Left forelimb (tissue), 1 donor: ENCODE results near the gene PLD4.
A peak's percentile ranks its signal among the peaks of the same experiment; 100 is the strongest.

Source experiments
- DNase-seq: peaks from one replicate; pipeline ENCODE4 v3.0.0-alpha.2; 2018; ENCODE audit warnings: low spot score

PLD4 gene

GRCh38 chr14:104955396-104955770 lies 30.7 kb downstream of the PLD4 start:
- DNase-seq: no peak

- DNase-seq: no peak
These were observed 31.7 kb downstream of the PLD4 start for GRCh38 chr14:104956290-104956890.

GRCh38 chr14:104957146-104958113 lies 32.8 kb downstream of the PLD4 start:
- DNase-seq: no peak

GRCh38 chr14:104964546-104964945 lies 39.9 kb downstream of the PLD4 start:
- no peak for DNase-seq

GRCh38 chr14:104965561-104966231 lies 41.0 kb downstream of the PLD4 start:
- DNase-seq: no peak

- no peak for DNase-seq
These were observed 41.7 kb downstream of the PLD4 start for GRCh38 chr14:104966261-104966865.

- DNase-seq: no peak
These were observed 42.3 kb downstream of the PLD4 start for GRCh38 chr14:104966981-104967385.

- no peak for DNase-seq
These were observed 42.9 kb downstream of the PLD4 start for GRCh38 chr14:104967386-104968152.

- peak; percentile 86 for DNase-seq
These were observed 43.5 kb downstream of the PLD4 start for GRCh38 chr14:104968153-104968527.

GRCh38 chr14:104968541-104969401 lies 44.1 kb downstream of the PLD4 start:
- DNase-seq: no peak

GRCh38 chr14:104969741-104970230 lies 45.1 kb downstream of the PLD4 start:
- DNase-seq: no peak

- no peak for DNase-seq
These were observed 45.8 kb downstream of the PLD4 start for GRCh38 chr14:104970231-104971068.

GRCh38 chr14:104971447-104972240 lies 47.0 kb downstream of the PLD4 start:
- no peak for DNase-seq

GRCh38 chr14:104972301-104973134 lies 47.8 kb downstream of the PLD4 start:
- DNase-seq: no peak

- DNase-seq: no peak
These were observed 48.4 kb downstream of the PLD4 start for GRCh38 chr14:104973135-104973384.

GRCh38 chr14:104973385-104974145 lies 48.9 kb downstream of the PLD4 start:
- DNase-seq: no peak

- DNase-seq: no peak
These were observed 49.5 kb downstream of the PLD4 start for GRCh38 chr14:104974146-104974541.
